GM12874 (cell line): ENCODE measurements around the gene INPP4A.

Experiments
- TF ChIP-seq, protein P1 (sequence below): IDR thresholded peaks from 2 replicates; pipeline ENCODE4 v1.5.1; 2011; ENCODE audit warnings: low read depth, mild to moderate bottlenecking, control low read depth, low read length, moderate library complexity; ENCODE audit not compliant: insufficient read depth

The INPP4A gene

DNA sequence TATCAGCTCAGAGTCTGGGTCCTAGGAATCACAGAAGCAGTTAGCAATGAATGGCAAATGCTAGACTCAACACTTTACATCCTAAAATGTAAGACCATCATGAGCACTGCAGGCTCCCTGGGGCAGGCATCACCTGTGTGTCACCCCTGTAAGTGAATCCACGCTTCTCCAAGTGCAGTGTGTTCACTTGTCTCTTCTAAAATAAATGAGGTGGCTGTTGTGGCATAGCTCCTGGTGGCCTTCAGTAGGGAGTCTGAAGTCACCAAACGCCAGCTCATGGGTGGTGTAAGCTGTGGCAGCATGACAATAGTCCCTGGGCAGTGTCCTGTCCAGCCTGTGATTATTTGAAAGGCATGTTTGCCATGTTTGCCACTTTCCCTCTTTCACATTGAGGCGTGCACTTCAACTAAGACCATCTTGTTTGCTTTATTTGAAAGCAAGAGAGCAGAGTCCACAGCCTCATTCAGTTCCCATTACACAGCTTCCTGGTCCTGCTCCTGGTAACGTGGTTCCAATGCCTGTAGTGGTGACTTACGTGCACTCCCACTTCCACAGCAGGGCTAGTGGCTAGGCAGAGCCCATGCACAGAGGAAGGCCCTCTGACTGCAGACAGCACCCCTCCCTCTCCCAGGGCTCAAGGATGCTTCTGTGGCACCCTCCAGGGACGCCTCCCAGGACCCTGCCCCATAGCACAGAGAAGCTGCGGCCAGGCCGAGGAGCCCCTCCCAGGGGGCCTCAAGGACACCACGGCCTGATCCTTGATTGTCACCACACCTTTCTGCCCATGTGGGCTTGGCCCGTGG, 139.4 kb downstream of the INPP4A start:
- TF ChIP-seq, protein P1, sequence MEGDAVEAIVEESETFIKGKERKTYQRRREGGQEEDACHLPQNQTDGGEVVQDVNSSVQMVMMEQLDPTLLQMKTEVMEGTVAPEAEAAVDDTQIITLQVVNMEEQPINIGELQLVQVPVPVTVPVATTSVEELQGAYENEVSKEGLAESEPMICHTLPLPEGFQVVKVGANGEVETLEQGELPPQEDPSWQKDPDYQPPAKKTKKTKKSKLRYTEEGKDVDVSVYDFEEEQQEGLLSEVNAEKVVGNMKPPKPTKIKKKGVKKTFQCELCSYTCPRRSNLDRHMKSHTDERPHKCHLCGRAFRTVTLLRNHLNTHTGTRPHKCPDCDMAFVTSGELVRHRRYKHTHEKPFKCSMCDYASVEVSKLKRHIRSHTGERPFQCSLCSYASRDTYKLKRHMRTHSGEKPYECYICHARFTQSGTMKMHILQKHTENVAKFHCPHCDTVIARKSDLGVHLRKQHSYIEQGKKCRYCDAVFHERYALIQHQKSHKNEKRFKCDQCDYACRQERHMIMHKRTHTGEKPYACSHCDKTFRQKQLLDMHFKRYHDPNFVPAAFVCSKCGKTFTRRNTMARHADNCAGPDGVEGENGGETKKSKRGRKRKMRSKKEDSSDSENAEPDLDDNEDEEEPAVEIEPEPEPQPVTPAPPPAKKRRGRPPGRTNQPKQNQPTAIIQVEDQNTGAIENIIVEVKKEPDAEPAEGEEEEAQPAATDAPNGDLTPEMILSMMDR, result no peak

DNA sequence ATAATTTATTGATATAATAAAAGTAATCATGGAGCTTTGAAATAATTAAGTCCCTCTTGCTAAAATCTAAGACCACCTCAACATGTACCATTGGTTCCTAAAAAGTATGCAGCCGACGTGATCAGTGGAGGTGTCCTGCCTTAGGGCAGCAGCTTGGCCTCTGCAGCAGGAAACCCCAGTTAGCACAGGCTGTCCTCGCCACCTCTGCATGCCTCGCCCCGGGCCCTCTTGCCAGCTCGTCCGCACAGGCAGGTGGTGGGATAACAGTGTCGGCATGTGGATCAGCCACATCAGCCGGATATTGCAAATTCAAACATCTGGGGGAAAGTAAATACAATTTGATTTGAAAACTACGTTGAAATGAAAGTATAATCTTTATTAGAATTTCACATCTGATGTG, 140.7 kb downstream of the INPP4A start:
- TF ChIP-seq, protein P1, result no peak

DNA sequence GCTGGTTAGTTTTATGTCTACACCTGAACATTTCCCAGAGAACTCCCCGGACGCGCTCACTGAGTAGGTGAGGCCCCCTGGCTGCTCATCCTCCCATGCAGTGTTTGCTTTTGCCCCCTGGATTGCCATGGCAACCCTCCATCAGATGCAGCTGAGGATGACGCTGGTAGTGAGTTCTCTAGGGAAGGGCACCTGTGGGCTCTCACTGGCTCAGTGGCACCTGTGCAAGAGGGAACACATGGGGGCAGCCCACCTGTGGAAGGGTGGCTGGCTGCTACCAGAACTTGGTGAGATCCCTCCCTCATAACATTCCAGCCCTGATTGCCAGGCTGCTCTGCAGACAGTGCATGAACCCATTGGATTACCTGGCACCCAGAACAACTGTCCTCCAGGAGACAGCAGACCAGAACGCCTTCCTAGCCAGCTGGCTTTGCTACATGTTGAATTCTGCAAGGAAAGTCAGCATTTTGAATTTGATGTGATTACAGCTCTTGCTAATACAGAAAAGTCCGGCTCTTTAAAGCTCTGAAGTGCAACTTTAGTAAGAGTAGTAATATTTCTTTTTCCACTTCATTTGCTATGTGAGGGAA, 142.0 kb downstream of the INPP4A start:
- TF ChIP-seq, protein P1, result no peak

DNA sequence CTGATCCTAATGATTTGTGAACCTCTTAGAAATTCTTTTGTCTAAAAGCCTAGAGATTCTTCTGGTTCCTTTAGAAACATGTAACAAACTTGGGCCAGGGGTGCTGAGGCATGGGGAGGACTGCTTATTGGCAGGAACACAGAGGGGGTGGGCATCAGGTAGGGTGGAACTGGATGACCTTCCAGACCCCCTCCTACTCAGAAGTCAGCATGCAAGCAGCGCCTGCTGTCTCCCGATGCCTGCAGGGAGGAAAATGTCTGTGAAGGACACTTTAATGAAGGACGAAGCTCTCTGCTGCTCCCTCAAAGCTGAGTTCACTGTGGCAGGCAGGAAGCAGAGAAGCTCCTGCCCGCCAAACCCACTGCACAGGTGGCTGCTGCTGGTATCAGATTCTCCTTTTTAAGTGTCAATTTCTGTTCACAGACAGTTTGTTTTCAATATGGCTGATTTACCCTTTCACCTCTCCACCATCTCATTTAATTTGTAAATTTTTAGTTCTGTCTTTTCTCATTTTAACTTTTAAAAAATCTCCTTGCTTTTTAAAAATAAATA, 144.3 kb downstream of the INPP4A start:
- TF ChIP-seq, protein P1, result no peak

DNA sequence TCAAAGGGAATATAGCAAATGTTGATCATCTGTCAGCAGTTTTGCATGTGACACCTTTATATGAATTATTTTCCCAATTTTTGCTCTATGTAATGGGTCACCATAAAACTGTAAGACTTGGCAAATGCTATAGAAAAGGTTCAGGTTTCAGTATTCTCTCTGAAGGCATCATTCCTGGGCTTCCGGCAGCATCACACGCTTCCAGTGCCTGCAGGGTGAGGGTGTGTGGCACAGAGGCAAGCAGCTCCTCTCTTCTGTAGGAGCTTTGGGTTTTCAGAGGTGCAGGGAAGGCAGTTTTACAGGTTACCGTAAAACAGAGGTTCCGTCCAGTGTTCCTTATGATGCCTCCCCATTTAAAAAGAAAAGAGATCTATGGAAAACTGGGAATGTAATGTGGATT, 144.8 kb downstream of the INPP4A start:
- TF ChIP-seq, protein P1, result no peak

DNA sequence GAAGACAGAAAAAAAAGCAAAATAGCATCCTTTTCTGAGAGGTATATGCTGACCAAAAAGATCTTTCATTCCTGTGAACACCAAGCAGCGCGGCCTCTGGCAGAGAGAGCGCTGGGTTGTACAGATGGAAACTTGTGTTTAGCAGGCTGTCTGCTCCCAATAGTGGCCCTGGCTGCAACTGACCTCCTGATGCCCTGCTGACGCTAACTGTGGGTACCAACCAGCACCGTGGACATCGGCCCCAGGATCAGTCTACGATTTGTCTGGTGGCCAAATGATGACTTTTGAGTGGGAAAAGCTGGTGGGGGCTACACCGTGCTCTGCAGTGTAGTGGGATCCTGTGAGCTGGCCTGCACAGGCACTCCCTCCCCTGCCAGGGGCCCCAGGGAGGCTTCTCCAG, 147.9 kb downstream of the INPP4A start:
- TF ChIP-seq, protein P1, result no peak

DNA sequence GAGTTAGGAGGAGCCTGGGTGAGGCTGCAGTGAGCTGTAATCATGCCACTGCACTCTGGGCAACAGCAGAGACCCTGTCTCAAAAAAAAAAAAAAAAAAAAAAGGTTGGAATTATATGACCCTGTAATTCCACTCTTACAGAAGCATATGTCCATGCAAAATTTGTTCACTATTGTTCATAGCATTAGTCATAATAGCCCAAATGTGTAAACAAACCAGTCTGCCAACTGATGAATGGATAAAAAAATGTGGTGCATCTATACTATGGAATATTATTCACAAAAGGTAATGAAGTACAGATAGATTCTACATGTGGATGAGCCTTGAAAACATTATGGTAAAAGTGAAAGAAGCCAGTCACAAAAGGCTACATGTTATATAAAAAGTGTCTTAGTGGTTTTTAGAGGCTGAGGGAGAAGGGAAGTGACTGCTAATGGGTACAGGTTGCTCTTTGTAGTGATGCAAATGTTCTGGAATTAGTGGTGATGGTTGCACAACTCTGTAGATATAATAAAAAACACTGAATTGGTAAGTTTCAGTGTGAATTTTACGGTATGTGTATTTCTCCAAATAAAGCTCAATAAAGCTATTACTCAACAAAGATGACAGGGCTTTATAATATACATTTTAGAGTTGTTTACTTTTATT, 154.2 kb downstream of the INPP4A start:
- TF ChIP-seq, protein P1, result no peak
